NCI-H1092 (cell line): ENCODE measurements around the gene WIPF3.

Source experiments
- DNase-seq: peaks from one replicate; lab custom pipeline; 2025; lab: John Stamatoyannopoulos, UW

The WIPF3 gene

GRCh38 chr7:29809533-29810155 lies 3.3 kb downstream of the WIPF3 start:
- no peak for DNase-seq

GRCh38 chr7:29810297-29810696 lies 4.0 kb downstream of the WIPF3 start:
- DNase-seq: no peak

GRCh38 chr7:29810813-29811482 lies 4.6 kb downstream of the WIPF3 start:
- no peak for DNase-seq

- DNase-seq: no peak
Observed at GRCh38 chr7:29811586-29811985, 5.3 kb downstream of the WIPF3 start.

- no peak for DNase-seq
Observed at GRCh38 chr7:29812185-29812876, 6.0 kb downstream of the WIPF3 start.

- DNase-seq: no peak
Observed at GRCh38 chr7:29815181-29816105, 9.1 kb downstream of the WIPF3 start.

- DNase-seq: no peak
Observed at GRCh38 chr7:29818308-29818707, 12.0 kb downstream of the WIPF3 start.

GRCh38 chr7:29825775-29826529 lies 19.6 kb downstream of the WIPF3 start:
- DNase-seq: no peak

GRCh38 chr7:29826530-29826822 lies 20.2 kb downstream of the WIPF3 start:
- no peak for DNase-seq

- no peak for DNase-seq
Observed at GRCh38 chr7:29826904-29827303, 20.6 kb downstream of the WIPF3 start.

GRCh38 chr7:29831705-29832104 lies 25.4 kb downstream of the WIPF3 start:
- DNase-seq: no peak

- DNase-seq: no peak
Observed at GRCh38 chr7:29833929-29834328, 27.6 kb downstream of the WIPF3 start.

GRCh38 chr7:29835718-29836117 lies 29.4 kb downstream of the WIPF3 start:
- no peak for DNase-seq

- DNase-seq: no peak
Observed at GRCh38 chr7:29839302-29839701, 33.0 kb downstream of the WIPF3 start.

- DNase-seq: no peak
Observed at GRCh38 chr7:29839921-29840320, 33.6 kb downstream of the WIPF3 start.

GRCh38 chr7:29840701-29841100 lies 34.4 kb downstream of the WIPF3 start:
- no peak for DNase-seq

- DNase-seq: no peak
Observed at GRCh38 chr7:29841926-29842701, 35.8 kb downstream of the WIPF3 start.

- peak; percentile 65 for DNase-seq
Observed at GRCh38 chr7:29843093-29843492, 36.8 kb downstream of the WIPF3 start.

- no peak for DNase-seq
Observed at GRCh38 chr7:29843726-29844125, 37.4 kb downstream of the WIPF3 start.

GRCh38 chr7:29844559-29844958 lies 38.3 kb downstream of the WIPF3 start:
- DNase-seq: no peak

- DNase-seq: no peak
Observed at GRCh38 chr7:29847496-29847895, 41.2 kb downstream of the WIPF3 start.
